GM18951 (cell line): Measurements from ENCODE around the gene HNRNPM.

ENCODE experiments used
- POLR2A ChIP-seq: IDR thresholded peaks from 4 replicates; pipeline ENCODE4 v1.6.1; 2011; ENCODE audit warnings: mild to moderate bottlenecking; ENCODE audit not compliant: insufficient read length, insufficient read depth; ENCODE audit errors: extremely low read depth
- in situ Hi-C: fragments of 300-500 bp; cut with MboI; formaldehyde crosslinking; loops from one replicate; pipeline ENCODE4 v1.12.0; 2022; ENCODE audit warnings: low sequenced_read_pairs, mixed read lengths, inconsistent platforms; ENCODE audit not compliant: unreplicated experiment

The HNRNPM gene

DNA sequence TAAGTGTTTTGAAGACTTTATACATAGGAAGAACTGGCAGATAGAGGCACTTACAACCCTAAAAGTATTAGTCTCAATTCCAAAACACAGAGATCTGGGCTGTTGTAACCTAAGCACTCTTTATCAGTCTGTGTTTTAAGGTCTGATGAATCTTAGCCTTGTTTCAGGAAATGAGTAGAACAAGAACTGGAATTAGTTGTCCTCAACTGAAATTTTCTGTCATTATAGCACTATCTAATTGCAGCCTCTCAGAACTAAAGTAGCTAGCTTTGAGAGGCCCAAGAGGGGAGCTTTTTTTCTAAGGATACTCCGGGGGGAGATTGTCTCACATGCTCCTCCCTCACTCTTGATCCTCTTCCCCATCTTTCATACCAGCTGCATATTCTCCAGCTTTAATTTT is 13.1 kb downstream of the HNRNPM start:
- no peak for TF ChIP-seq POLR2A
- in situ Hi-C loops = no loop called here

DNA sequence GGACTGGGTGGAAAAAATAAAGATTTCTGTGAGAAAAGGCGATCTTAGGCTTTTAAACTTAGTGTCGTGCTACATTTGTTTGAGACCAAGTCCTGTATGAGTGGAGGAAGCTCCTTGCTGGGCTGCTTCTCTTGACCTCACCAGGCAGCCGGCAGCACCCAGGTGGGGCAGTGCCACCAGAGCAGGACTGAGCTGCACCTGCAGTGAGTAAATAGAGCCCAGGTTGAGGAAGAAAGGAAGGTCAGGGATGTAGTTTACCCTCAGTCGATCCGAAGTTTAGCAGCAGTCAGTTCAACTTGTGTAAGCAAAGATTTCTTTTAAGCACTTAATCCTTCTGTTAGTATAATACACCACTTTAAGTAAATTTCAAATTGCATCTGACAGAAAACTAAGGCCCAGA is 13.6 kb downstream of the HNRNPM start:
- in situ Hi-C loops = no loop called here
- TF ChIP-seq POLR2A = no peak

- in situ Hi-C loops = no loop called here
These were observed 14.3 kb downstream of the HNRNPM start for GRCh38 chr19:8459095-8459494.

DNA sequence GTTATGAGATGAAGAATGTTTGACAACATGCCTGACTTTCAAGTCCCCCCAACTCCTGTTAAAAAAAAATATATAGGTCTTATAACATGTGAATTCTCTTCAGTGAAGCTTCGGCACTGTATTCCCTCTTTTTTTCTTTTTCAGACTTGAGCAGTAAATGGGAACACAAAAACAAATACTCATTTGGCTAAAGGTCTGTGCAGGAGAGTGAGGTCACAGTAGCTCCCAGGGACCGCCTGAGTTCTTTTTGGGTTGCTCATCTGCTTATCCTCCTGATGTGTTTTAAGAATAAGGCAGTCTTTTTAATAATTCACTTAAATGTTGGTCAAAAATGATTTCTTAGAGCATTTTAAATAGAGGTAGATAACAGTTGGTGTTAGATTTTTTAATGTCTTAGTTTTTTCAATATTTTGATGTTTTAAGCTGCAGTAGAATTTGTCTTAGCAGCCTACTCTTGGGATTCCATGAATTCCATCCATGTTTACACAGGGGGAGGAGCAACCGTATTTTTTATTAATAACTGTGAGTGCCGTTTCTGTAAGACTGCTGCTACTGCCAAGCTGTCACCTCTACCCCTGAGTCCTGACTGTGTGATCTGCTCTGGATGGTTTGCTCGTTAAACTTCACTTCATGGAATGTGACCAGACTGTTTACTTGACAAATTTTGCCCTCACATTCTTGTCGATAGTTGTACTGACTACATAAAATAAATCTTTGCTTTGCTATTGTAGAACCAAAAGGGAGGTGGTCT is 14.9 kb downstream of the HNRNPM start:
- TF ChIP-seq POLR2A = no peak
- in situ Hi-C loops = no loop called here

More at GRCh38 chr19:8459095-8459494, 14.3 kb downstream of the HNRNPM start:
- TF ChIP-seq POLR2A = no peak

DNA sequence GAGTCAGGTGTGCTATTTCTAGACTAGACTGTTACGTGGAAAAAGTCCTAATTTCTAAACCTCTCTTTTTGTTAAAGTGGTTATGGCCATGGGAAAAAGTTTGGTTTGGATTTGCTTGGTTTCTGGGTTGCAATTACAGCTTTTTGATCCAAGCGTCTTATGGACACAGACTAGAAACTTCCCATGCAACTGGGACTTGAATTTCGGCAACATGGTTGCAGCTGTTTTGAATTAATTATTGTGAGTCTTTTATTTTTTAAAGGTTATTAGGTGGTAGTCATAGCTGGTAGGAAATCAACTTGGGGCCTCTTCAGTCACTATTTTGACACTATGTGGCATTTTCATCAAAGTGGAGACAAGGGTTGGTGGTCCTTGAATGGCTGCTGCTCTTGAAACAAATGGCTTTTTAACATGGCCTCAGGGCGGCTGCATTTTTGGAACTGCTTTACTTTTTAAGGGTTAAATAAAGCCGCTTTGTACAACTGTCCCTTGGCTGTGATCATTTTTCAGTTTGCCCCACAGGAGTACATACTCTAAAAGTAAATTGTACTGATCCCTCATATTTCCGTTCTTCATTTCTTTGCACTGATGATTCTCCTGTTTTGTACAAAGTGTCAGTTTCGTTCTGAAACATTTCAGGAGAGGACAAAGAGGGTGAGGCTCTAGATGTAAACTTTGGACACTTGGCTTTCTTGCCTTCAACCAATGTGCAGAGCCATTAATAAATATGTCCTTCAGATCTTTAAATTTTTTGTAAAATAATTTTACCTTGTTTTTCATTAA is 15.9 kb downstream of the HNRNPM start:
- in situ Hi-C loops = no loop called here

GRCh38 chr19:8461376-8461775 is 16.6 kb downstream of the HNRNPM start:
- in situ Hi-C loops = no loop called here
- TF ChIP-seq POLR2A = no peak

More for the DNA sequence above, 15.9 kb downstream of the HNRNPM start:
- no peak for TF ChIP-seq POLR2A

DNA sequence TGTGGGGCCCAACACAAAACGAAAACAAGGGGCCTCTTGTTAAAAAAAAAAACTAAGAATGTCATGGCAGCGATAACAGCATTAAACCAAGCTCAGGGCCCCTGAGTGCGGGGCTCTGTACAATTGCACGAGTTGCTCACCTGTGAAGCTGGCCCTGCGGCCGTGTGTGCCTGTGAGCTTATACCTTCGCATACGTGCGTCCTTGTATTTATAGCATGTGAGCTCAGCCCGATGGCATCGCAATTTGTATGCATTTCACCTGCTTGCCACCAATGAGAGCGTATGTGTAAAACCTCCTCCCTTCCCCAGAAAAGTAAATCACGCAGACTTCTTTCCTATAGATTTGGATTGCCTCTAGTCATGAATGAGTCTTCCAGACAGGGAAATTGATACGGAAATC is 17.1 kb downstream of the HNRNPM start:
- in situ Hi-C loops = no loop called here

GRCh38 chr19:8462571-8462970 is 17.8 kb downstream of the HNRNPM start:
- no peak for TF ChIP-seq POLR2A

More for the DNA sequence above, 17.1 kb downstream of the HNRNPM start:
- TF ChIP-seq POLR2A = no peak

DNA sequence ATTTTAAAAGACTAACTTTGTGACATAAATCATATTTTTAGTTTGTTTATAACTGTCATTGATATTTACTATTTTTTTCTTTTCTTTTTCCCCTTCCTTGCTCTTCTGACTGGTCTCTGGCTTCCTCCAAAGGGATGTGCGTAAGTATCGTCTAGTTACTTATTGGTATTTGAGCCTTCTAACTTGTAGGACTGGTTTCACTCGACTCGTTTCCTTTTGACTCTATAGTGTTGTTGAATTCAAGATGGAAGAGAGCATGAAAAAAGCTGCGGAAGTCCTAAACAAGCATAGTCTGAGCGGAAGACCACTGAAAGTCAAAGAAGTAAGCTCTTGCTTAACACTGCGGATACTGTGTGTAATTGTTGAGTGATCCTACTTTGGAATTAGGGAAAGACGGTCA is 18.6 kb downstream of the HNRNPM start:
- TF ChIP-seq POLR2A = no peak
- in situ Hi-C loops = no loop called here

More at GRCh38 chr19:8462571-8462970, 17.8 kb downstream of the HNRNPM start:
- in situ Hi-C loops = no loop called here

DNA sequence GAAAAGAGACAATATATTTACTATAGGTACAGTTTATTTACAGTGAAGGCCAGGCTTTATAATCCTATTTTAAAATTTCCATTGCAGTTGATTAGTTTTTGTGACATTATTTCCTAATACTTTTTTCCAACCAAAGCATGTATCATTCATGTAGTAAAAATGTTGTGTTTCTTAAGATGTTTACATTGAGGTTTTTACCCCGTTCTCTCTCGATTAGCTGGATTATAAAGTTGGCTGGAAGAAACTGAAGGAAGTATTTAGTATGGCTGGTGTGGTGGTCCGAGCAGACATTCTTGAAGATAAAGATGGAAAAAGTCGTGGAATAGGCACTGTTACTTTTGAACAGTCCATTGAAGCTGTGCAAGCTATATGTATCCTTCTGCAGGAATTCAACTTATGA is 21.2 kb downstream of the HNRNPM start:
- no peak for TF ChIP-seq POLR2A
- in situ Hi-C loops = no loop called here

GRCh38 chr19:8468124-8468523 is 23.3 kb downstream of the HNRNPM start:
- TF ChIP-seq POLR2A = no peak
- in situ Hi-C loops = no loop called here

DNA sequence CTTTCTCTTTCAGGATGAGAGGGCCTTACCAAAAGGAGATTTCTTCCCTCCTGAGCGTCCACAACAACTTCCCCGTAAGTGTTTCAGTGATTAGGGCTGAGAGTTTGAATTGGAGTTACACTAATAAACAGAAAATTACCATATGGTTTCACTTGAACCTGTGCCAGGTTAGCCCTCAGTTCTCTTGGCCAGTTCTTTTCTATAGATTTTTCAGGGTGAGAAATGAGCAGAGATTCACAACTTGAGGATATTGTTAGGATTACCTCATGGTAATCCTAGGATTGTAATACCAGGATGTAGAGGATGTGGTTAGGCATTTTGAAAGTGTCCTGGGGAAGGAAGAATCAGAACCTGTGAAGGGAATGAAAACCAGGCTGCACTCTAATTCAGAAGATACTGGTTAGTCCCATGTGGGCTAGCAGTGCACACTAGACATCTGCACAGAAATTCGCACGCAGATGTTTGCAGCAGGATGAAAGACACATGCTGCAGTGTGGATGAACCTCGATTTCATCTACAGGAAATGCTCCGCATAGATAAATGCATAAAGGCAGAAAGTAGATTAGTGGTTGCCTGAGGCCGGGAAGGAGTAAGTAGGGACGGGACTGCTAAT is 24.1 kb downstream of the HNRNPM start:
- TF ChIP-seq POLR2A = no peak
- in situ Hi-C loops = no loop called here

DNA sequence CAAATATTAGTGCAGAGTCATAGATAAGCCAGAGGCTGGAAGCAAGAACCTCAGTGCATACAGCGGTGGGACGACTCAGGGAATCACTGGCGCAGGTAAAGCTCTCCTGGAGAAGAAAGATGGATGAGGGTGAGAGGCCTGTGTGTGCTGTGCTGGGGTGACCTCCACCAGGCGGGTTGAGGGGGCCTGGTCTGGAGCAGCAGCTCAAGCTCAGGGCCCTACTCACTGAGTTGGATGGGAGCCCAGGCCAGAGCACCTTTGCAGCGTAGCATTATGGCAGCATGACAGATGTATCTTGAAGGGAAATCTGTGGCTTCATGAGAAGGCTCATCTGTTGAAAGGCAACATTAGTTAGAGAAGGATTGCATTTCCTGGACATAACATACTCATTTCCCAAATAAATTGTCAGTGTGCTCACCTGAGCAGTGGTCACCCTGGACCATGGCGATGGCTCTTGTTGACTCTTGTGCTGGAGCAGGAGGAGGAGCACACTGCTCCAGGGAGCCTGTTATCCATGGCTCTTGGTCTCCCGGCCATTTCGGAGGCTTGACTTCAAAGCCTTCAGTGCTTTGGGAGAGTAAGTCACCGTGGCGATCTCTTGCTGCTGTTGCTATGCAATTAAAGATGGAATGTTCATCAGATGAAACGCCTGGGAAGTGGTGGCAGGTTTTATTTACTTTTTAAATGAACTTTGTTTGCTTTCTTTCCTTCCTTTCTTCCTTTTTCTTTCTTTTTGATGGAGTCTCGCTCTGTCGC is 25.0 kb downstream of the HNRNPM start:
- TF ChIP-seq POLR2A = no peak
- in situ Hi-C loops = no loop called here
